IMR-90 (cell line): Measurements from ENCODE around the gene CST9L. TPM values are rescaled to one million over a fixed set of nuclear protein-coding genes. Genes with fewer than 3 reads are reported as not detected.

Experiments
- ATAC-seq: fragments of 200-7000 bp; cut with Tn5 transposase; 2 replicates; pipeline ENCODE4 v1.9.1; 2020; ENCODE audit warnings: low read depth, mild to moderate bottlenecking, moderate library complexity
- BruUV-seq: library from RNA; stranded (reverse); fragments of 400-500 nt; replicated peaks from 2 replicates; lab custom pipeline; 2021; lab: Mats Ljungman, UMichigan
- CTCF ChIA-PET: fragments of 300-600 bp; formaldehyde crosslinking; extraction: SDS; loops from one replicate; lab custom pipeline; 2021; ENCODE audit warnings: antibody characterized with exemption; lab: Yijun Ruan, JAX
- POLR2A ChIA-PET: fragments of 300-600 bp; sonication (Branson Sonifier 250); formaldehyde crosslinking; loops from one replicate; lab custom pipeline; 2022; ENCODE audit warnings: antibody characterized with exemption; ENCODE audit not compliant: unreplicated experiment; lab: Charles Lee
- DNase-seq: peaks from one replicate; pipeline ENCODE4 v3.0.0; 2013
- H2AFZ ChIP-seq: replicated peaks from 2 replicates; pipeline ENCODE3; 2013; ENCODE audit warnings: low read length, mild to moderate bottlenecking; ENCODE audit not compliant: poor library complexity
- H2AK5ac ChIP-seq: 2 replicates; pipeline ENCODE4 v1.6.1; 2013; ENCODE audit warnings: low read depth, low read length, inconsistent platforms
- H2AK9ac ChIP-seq: replicated peaks from 2 replicates; pipeline ENCODE3; 2013; ENCODE audit warnings: mild to moderate bottlenecking, low read depth, low read length, moderate library complexity; ENCODE audit not compliant: poor library complexity
- H2BK120ac ChIP-seq: 2 replicates; pipeline ENCODE4 v1.6.1; 2013; ENCODE audit warnings: low read depth, low read length, inconsistent platforms
- H2BK15ac ChIP-seq: 3 replicates; pipeline ENCODE4 v1.6.1; 2013; ENCODE audit warnings: low read depth, low read length, inconsistent platforms
- H2BK20ac ChIP-seq: 2 replicates; pipeline ENCODE4 v1.6.1; 2013; ENCODE audit warnings: low read depth, mild to moderate bottlenecking, inconsistent platforms, low read length, moderate library complexity
- H2BK5ac ChIP-seq: 2 replicates; pipeline ENCODE4 v1.6.1; 2013; ENCODE audit warnings: mild to moderate bottlenecking, low read depth, low read length, inconsistent platforms; ENCODE audit not compliant: poor library complexity, severe bottlenecking
- H3K14ac ChIP-seq: replicated peaks from 2 replicates; pipeline ENCODE4 v1.6.1; 2013; ENCODE audit warnings: low read depth, low read length, inconsistent platforms
- H3K18ac ChIP-seq: 2 replicates; pipeline ENCODE4 v1.6.1; 2013; ENCODE audit warnings: low read depth, low read length, control low read depth
- H3K23ac ChIP-seq: 2 replicates; pipeline ENCODE4 v1.6.1; 2013; ENCODE audit warnings: low read depth, low read length, inconsistent platforms
- H3K27ac ChIP-seq: 2 replicates; pipeline ENCODE4 v1.5.1; 2013; ENCODE audit warnings: mild to moderate bottlenecking, control low read depth, low read length; ENCODE audit not compliant: insufficient read depth
- H3K27me3 ChIP-seq: 2 replicates; pipeline ENCODE4 v1.6.1; 2013; ENCODE audit warnings: low read length; ENCODE audit not compliant: control insufficient read depth, insufficient read depth
- H3K36me3 ChIP-seq: 2 replicates; pipeline ENCODE4 v1.6.1; 2013; ENCODE audit warnings: low read length, mixed read lengths; ENCODE audit not compliant: control insufficient read depth, insufficient read depth
- H3K4ac ChIP-seq: 2 replicates; pipeline ENCODE4 v1.6.1; 2013; ENCODE audit warnings: low read depth, low read length, inconsistent platforms
- H3K4me1 ChIP-seq: 2 replicates; pipeline ENCODE4 v1.6.1; 2013; ENCODE audit warnings: low read length, mixed read lengths; ENCODE audit not compliant: control insufficient read depth, insufficient read depth
- H3K4me2 ChIP-seq: 2 replicates; pipeline ENCODE4 v1.6.1; 2013; ENCODE audit warnings: low read depth, mild to moderate bottlenecking, control low read depth, low read length, moderate library complexity
- H3K4me3 ChIP-seq: 2 replicates; pipeline ENCODE4 v1.5.1; 2013; ENCODE audit warnings: low read depth, mild to moderate bottlenecking, control low read depth, low read length, moderate library complexity; ENCODE audit not compliant: insufficient read depth
- H3K56ac ChIP-seq: 2 replicates; pipeline ENCODE4 v1.6.1; 2013; ENCODE audit warnings: low read length, inconsistent platforms; ENCODE audit not compliant: insufficient read depth; ENCODE audit errors: extremely low read depth
- H3K79me1 ChIP-seq, 2 experiments: 2 replicates each; pipeline ENCODE4 v1.6.1; 2013; ENCODE audit warnings: low read length in 2 of 2, inconsistent platforms in 1 of 2, low read depth in 1 of 2
- H3K9ac ChIP-seq: 2 replicates; pipeline ENCODE4 v1.6.1; 2013; ENCODE audit warnings: low read depth, low read length, control low read depth
- H3K9me1 ChIP-seq: 2 replicates; pipeline ENCODE4 v1.6.1; 2013; ENCODE audit warnings: low read length, inconsistent platforms; ENCODE audit not compliant: insufficient read depth
- H3K9me3 ChIP-seq: 2 replicates; pipeline ENCODE4 v1.6.1; 2013; ENCODE audit warnings: low read length; ENCODE audit not compliant: control insufficient read depth, insufficient read depth
- H4K20me1 ChIP-seq: 2 replicates; pipeline ENCODE4 v1.6.1; 2013; ENCODE audit warnings: low read length, inconsistent platforms; ENCODE audit not compliant: insufficient read depth
- H4K5ac ChIP-seq: 2 replicates; pipeline ENCODE4 v1.6.1; 2013; ENCODE audit warnings: mild to moderate bottlenecking, low read depth, low read length, control low read depth
- H4K8ac ChIP-seq, 2 experiments: 2 replicates each; pipeline ENCODE4 v1.6.1; 2013; ENCODE audit warnings: low read depth in 2 of 2, low read length in 2 of 2, control low read depth in 1 of 2, inconsistent platforms in 1 of 2
- H4K91ac ChIP-seq: 2 replicates; pipeline ENCODE4 v1.6.1; 2013; ENCODE audit warnings: low read depth, low read length, inconsistent platforms; ENCODE audit not compliant: insufficient read depth
- MAFK ChIP-seq: IDR thresholded peaks from 2 replicates; pipeline ENCODE4 v1.6.1; 2012; ENCODE audit warnings: low read depth, low read length, improper control_type of control experiment
- WGBS, 2 experiments: methylation state at CpG; one replicate each; pipeline versions ENCODE4 v1.1.5 to v1.1.7; 2013; ENCODE audit warnings: missing lambda C conversion rate in 2 of 2; ENCODE audit not compliant: insufficient read length in 1 of 2; ENCODE audit errors: extremely low coverage in 2 of 2; 5-methylcytosine and 5-hydroxymethylcytosine counted together
- dilution Hi-C: fragments of 300-500 bp; cut with HindIII; formaldehyde crosslinking; loops from one replicate; pipeline ENCODE4 v1.14.3; 2018; ENCODE audit warnings: low sequenced_read_pairs; ENCODE audit not compliant: unreplicated experiment
- in situ Hi-C: fragments of 300-500 bp; cut with MboI; formaldehyde crosslinking; loops from 3 replicates; pipeline ENCODE4 v1.14.3; 2019; ENCODE audit warnings: low sequenced_read_pairs, inconsistent platforms, mixed read lengths
- intact Hi-C: fragments of 100-400 bp; cut with micrococcal nuclease; formaldehyde crosslinking; loops from 2 replicates; pipeline ENCODE4 v1.10.0; 2022
- polyA plus RNA-seq, 3 experiments: library from polyadenylated mRNA; depleted of rRNA; stranded (reverse); fragments of >200 nt; gene quantifications; 2 replicates each; pipeline ENCODE4 v1.2.3, GENCODE V29; 2012; ENCODE audit warnings: low replicate concordance in 1 of 3
- total RNA-seq: library from RNA; depleted of rRNA; stranded (reverse); fragments of >200 nt; gene quantifications from 2 replicates; pipeline ENCODE4 v1.2.3, GENCODE V29; 2012
- TF ChIP-seq, protein P1 (sequence below): conservative IDR thresholded peaks from 2 replicates; pipeline ENCODE4 v1.5.1; 2012; ENCODE audit warnings: mild to moderate bottlenecking, low read depth, low read length, improper control_type of control experiment

Gene CST9L
- total and polyA plus RNA-seq, 2 of the 4 experiments (the other 2 are of a cell fraction) = not detected

DNA sequence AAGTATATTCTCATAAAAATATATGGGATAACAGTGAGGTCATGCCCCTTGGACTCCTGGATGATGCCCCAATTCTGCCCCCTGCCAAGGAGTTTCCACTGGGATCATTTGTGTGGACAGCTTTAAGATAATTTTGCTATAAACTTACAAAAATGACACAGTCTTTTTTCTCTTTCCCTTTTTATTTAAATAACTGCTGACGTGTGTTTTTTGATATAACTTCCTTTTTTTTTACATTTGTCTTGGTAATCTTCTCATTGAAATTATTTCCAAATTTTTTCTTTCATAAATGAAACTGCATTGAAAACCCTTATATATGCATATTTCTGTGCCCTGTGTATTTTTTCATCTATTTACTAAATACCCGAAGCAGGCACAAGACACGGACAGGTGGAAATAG is 31.3 kb downstream of the CST9L start:
- WGBS, 2 experiments = no CpG with 5 or more reads among the region's 3 CpGs
- no peak overlapping the region for H3K4me3 ChIP-seq
- no peak overlapping the region for H3K23ac ChIP-seq
- H3K56ac ChIP-seq = no peak overlapping the region
- H4K20me1 ChIP-seq = no peaks in the 10 kb centered on the region
- H2AK5ac ChIP-seq = no peak overlapping the region
- H3K9me1 ChIP-seq = no peaks in the 10 kb centered on the region
- H3K27me3 ChIP-seq = no peaks in the 10 kb centered on the region
- H2BK120ac ChIP-seq = no peak overlapping the region
- TF ChIP-seq, protein P1, sequence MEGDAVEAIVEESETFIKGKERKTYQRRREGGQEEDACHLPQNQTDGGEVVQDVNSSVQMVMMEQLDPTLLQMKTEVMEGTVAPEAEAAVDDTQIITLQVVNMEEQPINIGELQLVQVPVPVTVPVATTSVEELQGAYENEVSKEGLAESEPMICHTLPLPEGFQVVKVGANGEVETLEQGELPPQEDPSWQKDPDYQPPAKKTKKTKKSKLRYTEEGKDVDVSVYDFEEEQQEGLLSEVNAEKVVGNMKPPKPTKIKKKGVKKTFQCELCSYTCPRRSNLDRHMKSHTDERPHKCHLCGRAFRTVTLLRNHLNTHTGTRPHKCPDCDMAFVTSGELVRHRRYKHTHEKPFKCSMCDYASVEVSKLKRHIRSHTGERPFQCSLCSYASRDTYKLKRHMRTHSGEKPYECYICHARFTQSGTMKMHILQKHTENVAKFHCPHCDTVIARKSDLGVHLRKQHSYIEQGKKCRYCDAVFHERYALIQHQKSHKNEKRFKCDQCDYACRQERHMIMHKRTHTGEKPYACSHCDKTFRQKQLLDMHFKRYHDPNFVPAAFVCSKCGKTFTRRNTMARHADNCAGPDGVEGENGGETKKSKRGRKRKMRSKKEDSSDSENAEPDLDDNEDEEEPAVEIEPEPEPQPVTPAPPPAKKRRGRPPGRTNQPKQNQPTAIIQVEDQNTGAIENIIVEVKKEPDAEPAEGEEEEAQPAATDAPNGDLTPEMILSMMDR = no peak
- TF ChIP-seq MAFK = peak; percentile 93
- H3K18ac ChIP-seq = no peak overlapping the region
- no peak overlapping the region for H4K8ac ChIP-seq
- no peak overlapping the region for H3K14ac ChIP-seq
- DNase-seq (no peak), ATAC-seq (no peak)
- H3K4ac ChIP-seq = no peak overlapping the region
- no peaks in the 10 kb centered on the region for H3K9me3 ChIP-seq
- H2BK20ac ChIP-seq = no peak overlapping the region
- no peak overlapping the region for H2AFZ ChIP-seq
- in situ Hi-C loops = no loop called here
- no peak overlapping the region for H4K91ac ChIP-seq
- no peak overlapping the region for H3K9ac ChIP-seq
- ChIA-PET CTCF (no interaction called here), POLR2A (no interaction called here)
- H3K79me1 ChIP-seq = no peaks in the 10 kb centered on the region
- intact Hi-C loops = no loop called here
- no peaks in the 10 kb centered on the region for H3K4me1 ChIP-seq
- BruUV-seq = no TSS peak
- dilution Hi-C loops = no loop called here
- H2BK5ac ChIP-seq = no peak overlapping the region
- H3K36me3 ChIP-seq = no peaks in the 10 kb centered on the region
- H2BK15ac ChIP-seq = no peak overlapping the region
- no peak overlapping the region for H3K4me2 ChIP-seq
- no peak overlapping the region for H2AK9ac ChIP-seq
- H4K5ac ChIP-seq = no peak overlapping the region
- H3K27ac ChIP-seq = no peak overlapping the region
